K562 (cell line): ENCODE measurements around the gene NGRN. TPM values are rescaled to one million over a fixed set of nuclear protein-coding genes. Genes with fewer than 3 reads are reported as not detected.
A peak's percentile ranks its signal among the peaks of the same experiment; 100 is the strongest.

Experiments
- ATAC-seq: fragments of 200-7000 bp; cut with Tn5 transposase; 3 replicates; pipeline ENCODE4 v1.9.1; 2020; ENCODE audit warnings: moderate library complexity
- BruUV-seq: library from RNA; stranded (reverse); fragments of 400-500 nt; replicated peaks from 2 replicates; lab custom pipeline; 2021; lab: Mats Ljungman, UMichigan
- CTCF ChIA-PET: fragments of 300-600 bp; formaldehyde crosslinking; extraction: SDS; loops from one replicate; lab custom pipeline; 2021; ENCODE audit warnings: low intra/inter-chr PET ratio; lab: Yijun Ruan, JAX
- POLR2A ChIA-PET: fragments of 300-600, 350-650 bp; sonication (Branson Sonifier 250); formaldehyde crosslinking; extraction: SDS; loops from one replicate; lab custom pipeline; 2021; ENCODE audit warnings: antibody characterized with exemption, inconsistent platforms; lab: Yijun Ruan, JAX
- DNase-seq, 4 experiments: peaks; one replicate each; pipeline versions ENCODE4 v3.0.0 to v3.0.0-alpha.2; 2011 to 2018; ENCODE audit warnings: low spot score in 3 of 4, mixed read lengths in 3 of 4; ENCODE audit errors: extremely low read depth in 1 of 4
- FAIRE-seq: peaks from 2 replicates; lab custom pipeline; 2011; peaks lifted over from hg19 to GRCh38; lab: Jason Lieb, UNC
- H2AFZ ChIP-seq: 2 replicates; pipeline ENCODE4 v1.6.0; 2011; ENCODE audit warnings: low read depth, low read length, control low read depth, inconsistent platforms
- H3K27ac ChIP-seq: fragments of 200-600 bp; 3 replicates; pipeline ENCODE4 v1.8.0; 2011; ENCODE audit warnings: low read depth, mild to moderate bottlenecking, control low read depth, inconsistent platforms, low read length, moderate library complexity, mixed read lengths; ENCODE audit errors: extremely low read depth
- H3K27me3 ChIP-seq, 2 experiments: fragments of 300-600 bp in 1 of 2; 2 replicates in 1 of 2; 3 replicates in 1 of 2; pipeline versions ENCODE4 v1.6.0 to v1.8.0; 2011; ENCODE audit warnings: inconsistent platforms in 2 of 2, low read length in 2 of 2, mild to moderate bottlenecking in 1 of 2, mixed read lengths in 1 of 2, moderate library complexity in 1 of 2; ENCODE audit not compliant: control insufficient read depth in 2 of 2, insufficient read depth in 2 of 2
- H3K36me3 ChIP-seq: fragments of 300-600 bp; 3 replicates; pipeline ENCODE4 v1.8.0; 2011; ENCODE audit warnings: mild to moderate bottlenecking, low read length, inconsistent platforms; ENCODE audit not compliant: control insufficient read depth, insufficient read depth
- H3K4me1 ChIP-seq, 2 experiments: fragments of 200-600 bp in 1 of 2; replicated peaks in 1 of 2; 2 replicates in 1 of 2; 3 replicates in 1 of 2; pipeline versions ENCODE4 v1.5.1 to v1.8.0; 2011; ENCODE audit warnings: inconsistent platforms in 2 of 2, low read length in 2 of 2, mild to moderate bottlenecking in 1 of 2, mixed read lengths in 1 of 2, moderate library complexity in 1 of 2; ENCODE audit not compliant: control insufficient read depth in 2 of 2, insufficient read depth in 2 of 2
- H3K4me2 ChIP-seq: 2 replicates; pipeline ENCODE4 v1.6.1; 2011; ENCODE audit warnings: low read length, control low read depth, inconsistent platforms, mixed read lengths; ENCODE audit not compliant: insufficient read depth
- H3K4me3 ChIP-seq: fragments of 200-600 bp; sonication (generic), shearing (Covaris generic); 2 replicates; pipeline ENCODE4 v1.5.1; 2016; ENCODE audit warnings: control low read depth, inconsistent platforms
- H3K79me2 ChIP-seq: fragments of 200-600 bp; 3 replicates; pipeline ENCODE4 v1.8.0; 2011; ENCODE audit warnings: low read length, inconsistent platforms; ENCODE audit not compliant: control insufficient read depth, insufficient read depth
- H3K9ac ChIP-seq, 2 experiments: 2 replicates each; pipeline versions ENCODE4 v1.6.0 to v1.6.1; 2011; ENCODE audit warnings: low read depth in 2 of 2, low read length in 2 of 2, control low read depth in 1 of 2, inconsistent platforms in 1 of 2, mild to moderate bottlenecking in 1 of 2, mixed read lengths in 1 of 2; ENCODE audit not compliant: insufficient read depth in 1 of 2
- H3K9me1 ChIP-seq: one replicate; pipeline ENCODE4 v1.6.0; 2011; ENCODE audit warnings: inconsistent platforms, mild to moderate bottlenecking, low read length, moderate library complexity; ENCODE audit not compliant: control insufficient read depth, insufficient read depth
- H3K9me3 ChIP-seq: replicated peaks from 2 replicates; pipeline ENCODE4 v1.5.1; 2011; ENCODE audit warnings: low read depth, low read length, inconsistent platforms; ENCODE audit not compliant: control insufficient read depth, insufficient read depth
- H4K20me1 ChIP-seq: replicated peaks from 2 replicates; pipeline ENCODE4 v1.6.1; 2011; ENCODE audit warnings: low read length, inconsistent platforms, mixed read lengths; ENCODE audit not compliant: control insufficient read depth, insufficient read depth
- BCL6 ChIP-seq: fragments of 250-450 bp; sonication (Bioruptor Pico); IDR thresholded peaks from 2 replicates; pipeline ENCODE4 v1.4.0; 2020
- CHD2 ChIP-seq: IDR thresholded peaks from 2 replicates; pipeline ENCODE4 v1.6.1; 2011; ENCODE audit warnings: low read depth, low read length
- DLX4 ChIP-seq: fragments of 250-450 bp; sonication (Bioruptor Pico); IDR thresholded peaks from 2 replicates; pipeline ENCODE4 v1.6.1; 2021; ENCODE audit warnings: mild to moderate bottlenecking
- ETV6 ChIP-seq, 3 experiments: fragments of 150-350 bp in 1 of 3; sonication (generic) in 1 of 3; formaldehyde crosslinking in 1 of 3; IDR thresholded peaks; 2 replicates each; pipeline versions ENCODE4 v1.6.1 to v1.8.0; 2014 to 2022; ENCODE audit warnings: borderline replicate concordance in 2 of 3, low read depth in 2 of 3, antibody characterized with exemption in 1 of 3, low read length in 1 of 3, mild to moderate bottlenecking in 1 of 3, missing genetic modification reagents in 1 of 3
- FOXK2 ChIP-seq, 2 experiments: fragments of 450-650 bp; IDR thresholded peaks in 1 of 2; conservative IDR thresholded peaks in 1 of 2; 2 replicates each; pipeline ENCODE4 v1.6.1; 2016; ENCODE audit warnings: low read depth in 2 of 2, mild to moderate bottlenecking in 1 of 2
- HNRNPUL1 ChIP-seq: fragments of 200-400 bp; formaldehyde crosslinking; IDR thresholded peaks from 2 replicates; pipeline ENCODE4 v1.6.1; 2017; ENCODE audit warnings: low read length
- MIER1 ChIP-seq: fragments of 450-650 bp; IDR thresholded peaks from 2 replicates; pipeline ENCODE4 v1.6.1; 2016; ENCODE audit warnings: antibody characterized with exemption, mild to moderate bottlenecking, low read depth
- MTA2 ChIP-seq: fragments of 450-650 bp; IDR thresholded peaks from 2 replicates; pipeline ENCODE4 v1.6.1; 2016; ENCODE audit warnings: low read depth
- PHTF2 ChIP-seq: fragments of 250-450 bp; sonication (Bioruptor Pico); IDR thresholded peaks from 2 replicates; pipeline ENCODE4 v1.5.0; 2021; ENCODE audit warnings: mild to moderate bottlenecking
- POLR2G ChIP-seq: fragments of 200-400 bp; formaldehyde crosslinking; IDR thresholded peaks from 2 replicates; pipeline ENCODE4 v1.6.1; 2017; ENCODE audit warnings: low read depth, mild to moderate bottlenecking, antibody characterized with exemption, low read length, moderate library complexity
- RB1 ChIP-seq: fragments of 450-650 bp; IDR thresholded peaks from 2 replicates; pipeline ENCODE4 v1.6.1; 2017; ENCODE audit warnings: low read depth, mild to moderate bottlenecking
- SIN3A ChIP-seq, 2 experiments: fragments of 150-350 bp in 1 of 2; IDR thresholded peaks; 2 replicates each; pipeline ENCODE4 v1.6.1; 2011 to 2016; ENCODE audit warnings: borderline replicate concordance in 2 of 2, low read depth in 2 of 2, low read length in 2 of 2, mild to moderate bottlenecking in 2 of 2, moderate library complexity in 2 of 2; ENCODE audit not compliant: control insufficient read depth in 1 of 2
- ZC3H4 ChIP-seq: sonication (generic); formaldehyde crosslinking; IDR thresholded peaks from 2 replicates; pipeline ENCODE4 v1.9.0; 2021; ENCODE audit warnings: missing genetic modification reagents, borderline replicate concordance
- ZNF3 ChIP-seq: fragments of 250-450 bp; sonication (Bioruptor Pico); IDR thresholded peaks from 2 replicates; pipeline ENCODE4 v1.5.0; 2021; ENCODE audit warnings: mild to moderate bottlenecking, moderate library complexity
- ZNF316 ChIP-seq: fragments of 450-650 bp; IDR thresholded peaks from 2 replicates; pipeline ENCODE4 v1.6.1; 2016
- ZNF561 ChIP-seq: fragments of 450-650 bp; formaldehyde crosslinking; conservative IDR thresholded peaks from 2 replicates; pipeline ENCODE4 v1.4.0; 2020; ENCODE audit warnings: mild to moderate bottlenecking, moderate library complexity
- ZNF75A ChIP-seq: fragments of 450-650 bp; formaldehyde crosslinking; IDR thresholded peaks from 2 replicates; pipeline ENCODE4 v1.4.0; 2020; ENCODE audit warnings: mild to moderate bottlenecking
- WGBS: fragments of 100-300 bp; shearing (Covaris generic); methylation state at CpG from one replicate; pipeline ENCODE4 v1.1.6; 2016; ENCODE audit warnings: low coverage, mixed read lengths; ENCODE audit not compliant: insufficient coverage; ENCODE audit errors: missing lambda C conversion rate; 5-methylcytosine and 5-hydroxymethylcytosine counted together
- in situ Hi-C: fragments of 300-500 bp; cut with MboI; formaldehyde crosslinking; loops from 4 replicates; pipeline ENCODE4 v1.15.0; 2018; ENCODE audit warnings: inconsistent platforms, mixed read lengths
- intact Hi-C: fragments of 100-400 bp; cut with micrococcal nuclease; formaldehyde crosslinking; loops from 2 replicates; pipeline ENCODE4 v1.14.2; 2022
- polyA plus RNA-seq, 8 experiments: library from polyadenylated mRNA; depleted of rRNA in 4 of 8; stranded (reverse) in 5 of 8; unstranded in 3 of 8; fragments of >200 nt; fragmentation: Nextera tagmentation in 2 of 8; fragmentation: Illumina TruSeq in 1 of 8; extraction: Ambion mirVana in 2 of 8; extraction: Trizol in 1 of 8; gene quantifications; 2 replicates each; pipeline versions ENCODE4 v1.2.1 to v1.2.3, GENCODE V29; 2011 to 2014; ENCODE audit warnings: inconsistent platforms in 1 of 8, missing spikeins in 1 of 8
- total RNA-seq, 7 experiments: library from RNA; depleted of rRNA in 6 of 7; stranded (reverse); fragments of >200 nt in 6 of 7; fragmentation: Illumina TruSeq in 2 of 7; extraction: Trizol in 2 of 7; gene quantifications; 2 replicates each; pipeline versions ENCODE4 v1.2.1 to v1.2.3, GENCODE V29; 2011 to 2021; ENCODE audit warnings: low replicate concordance in 1 of 7
- TF ChIP-seq, protein P1 (sequence below): sonication (generic); formaldehyde crosslinking; IDR thresholded peaks from 2 replicates; pipeline ENCODE4 v1.9.0; 2022; ENCODE audit warnings: mild to moderate bottlenecking, missing genetic modification reagents
- TF ChIP-seq, protein P2 (sequence below): IDR thresholded peaks from 3 replicates; pipeline ENCODE4 v1.6.1; 2011; ENCODE audit warnings: borderline replicate concordance, mild to moderate bottlenecking; ENCODE audit not compliant: insufficient read length, insufficient read depth

NGRN gene
- total and polyA plus RNA-seq, 9 of the 15 experiments (the other 6 are each of a cell fraction or from before 2014, with no cell fraction given): 14.0 to 73.4 (median 60.0) TPM

- peak in 1 of 2 experiments; percentile 56; a peak in 1 of 4 replicates for TF ChIP-seq SIN3A (IDR thresholded peaks at IDR 0.05; ENCODE audit: borderline replicate concordance in 2 of 2, control insufficient read depth in 1 of 2, low read depth in 2 of 2, low read length in 2 of 2)
- TF ChIP-seq, protein P1, sequence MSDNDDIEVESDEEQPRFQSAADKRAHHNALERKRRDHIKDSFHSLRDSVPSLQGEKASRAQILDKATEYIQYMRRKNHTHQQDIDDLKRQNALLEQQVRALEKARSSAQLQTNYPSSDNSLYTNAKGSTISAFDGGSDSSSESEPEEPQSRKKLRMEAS (CRISPR knock-in tag): peak; percentile 54
- TF ChIP-seq ZC3H4: no peak
- TF ChIP-seq RB1: no peak; the same call in 1 of the 2 replicates
- no peak for TF ChIP-seq ZNF3
- TF ChIP-seq MIER1: no peak
- no peak for TF ChIP-seq CHD2
These were observed 16.1 kb upstream of the NGRN start, which contains the start of gene TTLL13 (continued) for GRCh38 chr15:90249203-90249863.

DNA sequence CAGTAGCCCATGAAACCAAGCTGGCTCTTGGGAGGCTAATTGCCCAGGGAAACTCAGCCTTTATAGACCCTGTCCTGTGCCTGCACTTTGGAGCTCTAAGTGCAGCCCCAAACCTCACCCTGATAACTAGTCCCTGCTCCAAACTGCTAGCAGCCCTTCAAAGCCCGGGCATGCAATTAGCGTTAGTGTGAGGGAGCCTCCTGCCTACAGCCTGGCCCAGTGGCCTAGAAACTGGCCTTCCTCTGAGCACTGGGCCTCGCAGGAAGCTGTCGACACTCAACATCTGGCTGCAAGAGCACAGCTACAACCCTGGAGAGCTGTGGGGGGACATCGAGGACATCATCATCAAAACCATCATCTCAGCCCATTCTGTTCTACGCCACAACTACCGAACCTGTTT is 7.7 kb upstream of the NGRN start:
- no peaks in the 10 kb centered on the region for H3K79me2 ChIP-seq
- intact Hi-C loops: no loop called here
- no peak overlapping the region for H3K27ac ChIP-seq
- H3K9me1 ChIP-seq: no peaks in the 10 kb centered on the region
- no peaks in the 10 kb centered on the region for H4K20me1 ChIP-seq
- H3K4me2 ChIP-seq: no peak overlapping the region
- no peak overlapping the region for H2AFZ ChIP-seq
- BruUV-seq: no TSS peak
- in situ Hi-C loops: no loop called here
- H3K4me1 ChIP-seq: no peaks in the 10 kb centered on the region; a peak in 1 of 5 replicates
- no peak for DNase-seq
- H3K9me3 ChIP-seq: no peaks in the 10 kb centered on the region
- peak overlapping the region in 1 of 2 experiments; percentile 50; a peak in 1 of 4 replicates for H3K9ac ChIP-seq
- 41% methylated on average over 6 of the region's 7 CpGs for WGBS
- ChIA-PET POLR2A (interaction anchor here (0.6 to 0.9 kb wide), 5 partner anchors 9 to 174 kb away, joined by 3 read pairs; no protein-coding TSS in a partner anchor), CTCF (no interaction called here)
- FAIRE-seq: no peak
- no peak overlapping the region for H3K4me3 ChIP-seq
- no peaks in the 10 kb centered on the region for H3K36me3 ChIP-seq
- no peak; the same call in 2 of the 3 replicates for ATAC-seq
- H3K27me3 ChIP-seq: 0 out of 5 replicates have a peak, but pooled peaks cover 0 to 4% of the 10 kb centered on the region in 2 experiments
- TF ChIP-seq FOXK2 (conservative IDR thresholded peaks at IDR 0.05 in 1 of 2, IDR thresholded peaks at IDR 0.05 in 1 of 2; ENCODE audit: low read depth in 2 of 2) (no peak), DLX4 (no peak), HNRNPUL1 (no peak), ZNF316 (no peak), ZNF75A (no peak), MTA2 (no peak), ZNF561 (CRISPR knock-in tag) (no peak), BCL6 (CRISPR knock-in tag) (no peak), POLR2G (no peak), PHTF2 (CRISPR knock-in tag) (no peak), ETV6 (IDR thresholded peaks at IDR 0.05; ENCODE audit: borderline replicate concordance in 1 of 2, low read depth in 2 of 2, low read length in 1 of 2) (no peak), ETV6 (CRISPR knock-in tag; IDR thresholded peaks at IDR 0.05; ENCODE audit: borderline replicate concordance) (no peak)
- TF ChIP-seq, protein P2, sequence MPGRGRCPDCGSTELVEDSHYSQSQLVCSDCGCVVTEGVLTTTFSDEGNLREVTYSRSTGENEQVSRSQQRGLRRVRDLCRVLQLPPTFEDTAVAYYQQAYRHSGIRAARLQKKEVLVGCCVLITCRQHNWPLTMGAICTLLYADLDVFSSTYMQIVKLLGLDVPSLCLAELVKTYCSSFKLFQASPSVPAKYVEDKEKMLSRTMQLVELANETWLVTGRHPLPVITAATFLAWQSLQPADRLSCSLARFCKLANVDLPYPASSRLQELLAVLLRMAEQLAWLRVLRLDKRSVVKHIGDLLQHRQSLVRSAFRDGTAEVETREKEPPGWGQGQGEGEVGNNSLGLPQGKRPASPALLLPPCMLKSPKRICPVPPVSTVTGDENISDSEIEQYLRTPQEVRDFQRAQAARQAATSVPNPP: no peak
